GM21529 (cell line): ENCODE measurements around the gene ST6GAL1.
"Not testable (repeated sequence)": the region's sequence is repeated elsewhere in the genome, so short reads cannot be mapped to it uniquely, and the experiment has no call there.

ENCODE experiments used
- ATAC-seq: cut with Tn5 transposase; IDR thresholded peaks from one replicate; pipeline ENCODE4 v1.9.1; 2021; ENCODE audit not compliant: unreplicated experiment

The ST6GAL1 gene

GRCh38 chr3:186966406-186966805 is 36.1 kb downstream of the ST6GAL1 start:
- no peak for ATAC-seq

GRCh38 chr3:186967236-186967635 is 36.9 kb downstream of the ST6GAL1 start:
- not testable (repeated sequence) for ATAC-seq

- ATAC-seq: no peak
Measured at GRCh38 chr3:186967686-186968085, 37.4 kb downstream of the ST6GAL1 start.

- no peak for ATAC-seq
Measured at GRCh38 chr3:186969607-186970006, 39.3 kb downstream of the ST6GAL1 start.

GRCh38 chr3:186971106-186971505 is 40.8 kb downstream of the ST6GAL1 start:
- not testable (repeated sequence) for ATAC-seq

- no peak for ATAC-seq
Measured at GRCh38 chr3:186971578-186971977, 41.3 kb downstream of the ST6GAL1 start.

GRCh38 chr3:186973702-186974101 is 43.4 kb downstream of the ST6GAL1 start:
- no peak for ATAC-seq

- no peak for ATAC-seq
Measured at GRCh38 chr3:186974824-186975313, 44.5 kb downstream of the ST6GAL1 start.

GRCh38 chr3:186975726-186976125 is 45.4 kb downstream of the ST6GAL1 start:
- no peak for ATAC-seq

GRCh38 chr3:186976837-186977750 is 46.8 kb downstream of the ST6GAL1 start:
- no peak for ATAC-seq

- no peak for ATAC-seq
Measured at GRCh38 chr3:186978712-186979111, 48.4 kb downstream of the ST6GAL1 start.

- ATAC-seq: no peak
Measured at GRCh38 chr3:186979852-186980251, 49.5 kb downstream of the ST6GAL1 start.

GRCh38 chr3:186980989-186981388 is 50.7 kb downstream of the ST6GAL1 start:
- ATAC-seq: no peak

GRCh38 chr3:186983659-186984058 is 53.3 kb downstream of the ST6GAL1 start:
- no peak for ATAC-seq

GRCh38 chr3:186984064-186984463 is 53.7 kb downstream of the ST6GAL1 start:
- no peak for ATAC-seq

GRCh38 chr3:186985661-186986364 is 55.5 kb downstream of the ST6GAL1 start:
- ATAC-seq: peak; percentile 53

GRCh38 chr3:186986406-186986805 is 56.1 kb downstream of the ST6GAL1 start:
- no peak for ATAC-seq

- no peak for ATAC-seq
Measured at GRCh38 chr3:186986816-186987215, 56.5 kb downstream of the ST6GAL1 start.

GRCh38 chr3:186988806-186989205 is 58.5 kb downstream of the ST6GAL1 start:
- ATAC-seq: peak; percentile 71

GRCh38 chr3:186989429-186989828 is 59.1 kb downstream of the ST6GAL1 start:
- no peak for ATAC-seq

GRCh38 chr3:186990277-186990676 is 60.0 kb downstream of the ST6GAL1 start:
- no peak for ATAC-seq

- ATAC-seq: no peak
Measured at GRCh38 chr3:186990878-186991308, 60.6 kb downstream of the ST6GAL1 start.
